HG03460 (cell line): ENCODE measurements around the gene OR8D1.

Experiments used
- ATAC-seq: cut with Tn5 transposase; IDR thresholded peaks from one replicate; pipeline ENCODE4 v1.9.1; 2021; ENCODE audit not compliant: unreplicated experiment

OR8D1 gene

GRCh38 chr11:124313849-124314248 lies at the start of gene OR8D1:
OR8D1 (minus strand) TSS chr11:124313949; CDS start chr11:124310766, 3,183 bp downstream.
- ATAC-seq, result no peak

- no peak for ATAC-seq
These were observed 45.8 kb upstream of the OR8D1 start for GRCh38 chr11:124359566-124359965.

GRCh38 chr11:124346311-124346955 lies 32.7 kb upstream of the OR8D1 start:
- no peak for ATAC-seq

GRCh38 chr11:124344346-124344745 lies 30.6 kb upstream of the OR8D1 start:
- ATAC-seq, result no peak

DNA sequence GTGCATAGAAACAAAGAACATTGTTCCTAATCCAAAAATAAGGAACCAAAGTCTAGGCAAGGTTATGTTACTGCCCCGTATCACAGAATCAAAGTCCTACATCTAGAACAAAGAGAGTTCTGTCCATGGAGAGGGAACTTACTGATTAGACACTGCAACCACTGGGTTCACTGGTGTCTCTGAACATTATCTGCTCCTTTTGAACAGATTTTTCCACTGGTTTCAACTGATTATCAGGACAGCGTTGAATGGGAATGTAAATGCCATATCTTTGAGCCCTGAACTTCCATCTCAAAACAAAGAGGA lies 26.3 kb upstream of the OR8D1 start:
- ATAC-seq, result no peak

- ATAC-seq, result no peak
These were observed 25.8 kb upstream of the OR8D1 start for GRCh38 chr11:124339396-124340141.

GRCh38 chr11:124331873-124332272 lies 18.1 kb upstream of the OR8D1 start:
- ATAC-seq, result no peak

DNA sequence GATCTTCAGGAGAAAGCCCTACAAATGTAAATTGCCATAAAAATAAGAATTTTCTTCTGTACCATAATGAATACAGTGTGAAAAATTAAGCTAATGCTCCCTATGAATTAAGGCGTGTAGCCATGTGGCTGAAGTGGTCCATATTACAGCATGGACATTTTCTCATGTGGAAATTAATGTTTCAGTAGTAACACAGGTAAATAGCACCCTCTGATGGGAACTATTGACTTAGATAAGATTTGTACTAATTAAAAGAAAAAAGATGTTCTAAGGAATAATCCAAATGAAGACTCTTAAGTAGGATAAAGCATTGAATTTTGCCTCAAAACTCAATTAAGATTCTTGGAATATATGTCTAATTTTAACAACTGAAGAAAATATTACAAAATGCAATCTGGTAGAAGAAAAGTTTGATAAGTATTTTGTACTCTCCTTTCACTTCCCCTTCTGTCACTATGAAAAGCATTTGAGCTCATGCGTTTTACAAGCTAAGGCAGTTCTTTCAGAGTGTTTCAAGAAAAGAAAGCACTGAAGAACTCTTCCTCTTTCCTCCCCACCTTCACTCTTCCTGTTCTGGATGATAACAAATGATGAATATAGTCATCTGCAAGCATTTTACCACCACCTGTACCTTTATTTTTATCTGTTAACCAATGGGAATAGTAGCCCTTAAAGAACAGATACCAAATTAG lies 16.2 kb upstream of the OR8D1 start:
- no peak for ATAC-seq

DNA sequence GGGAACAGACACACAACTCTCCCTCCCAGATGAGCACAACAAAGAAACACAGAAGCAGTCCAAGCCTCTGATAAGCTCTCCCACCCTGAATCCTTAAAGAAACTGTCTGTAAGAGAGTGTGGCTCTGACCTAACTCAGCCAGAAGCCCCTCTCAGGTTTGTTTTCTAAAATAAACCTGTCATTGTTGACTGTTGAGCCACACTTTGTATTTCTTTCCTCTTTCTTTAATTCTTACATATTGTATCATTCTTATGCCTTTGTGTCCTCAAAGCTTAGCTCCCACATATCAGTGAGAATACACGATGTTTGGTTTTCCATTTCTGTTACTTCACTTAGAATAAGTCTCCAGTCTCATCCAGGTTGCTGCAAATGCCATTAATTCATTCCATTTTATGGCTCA lies 14.0 kb upstream of the OR8D1 start:
- ATAC-seq, result no peak

GRCh38 chr11:124322356-124322755 lies 8.6 kb upstream of the OR8D1 start:
- ATAC-seq, result no peak

GRCh38 chr11:124320097-124320496 lies 6.3 kb upstream of the OR8D1 start, which contains the start of gene OR8D2:
OR8D2 (minus strand) TSS chr11:124320197; CDS start chr11:124320197, 0 bp downstream.
- no peak for ATAC-seq

- ATAC-seq, result no peak
These were observed 1.3 kb upstream of the OR8D1 start for GRCh38 chr11:124315052-124315451.

- ATAC-seq, result no peak
These were observed 618 bp downstream of the OR8D1 start for GRCh38 chr11:124313131-124313530.

- no peak for ATAC-seq
These were observed 2.1 kb downstream of the OR8D1 start for GRCh38 chr11:124311670-124312069.

GRCh38 chr11:124311269-124311668 lies 2.5 kb downstream of the OR8D1 start:
- no peak for ATAC-seq

DNA sequence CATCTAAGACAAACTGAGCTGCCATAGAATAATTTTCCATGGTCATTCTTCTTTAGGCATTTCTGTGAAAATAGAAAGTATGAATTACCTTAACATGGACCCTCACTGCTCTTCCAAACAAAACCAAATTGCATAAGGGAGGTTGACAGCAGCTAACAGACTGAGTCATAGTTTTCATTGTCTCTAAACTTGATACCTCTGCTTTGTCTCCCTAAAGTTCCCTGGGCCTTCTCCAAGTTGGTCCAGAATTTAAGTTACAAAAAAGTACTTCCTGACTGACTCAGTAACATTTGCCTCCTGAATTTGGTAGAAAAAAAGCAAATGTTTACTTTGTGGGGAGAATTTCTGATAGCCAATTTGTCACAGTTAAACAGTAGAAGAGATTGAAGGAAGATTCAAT lies 3.0 kb downstream of the OR8D1 start:
- no peak for ATAC-seq

DNA sequence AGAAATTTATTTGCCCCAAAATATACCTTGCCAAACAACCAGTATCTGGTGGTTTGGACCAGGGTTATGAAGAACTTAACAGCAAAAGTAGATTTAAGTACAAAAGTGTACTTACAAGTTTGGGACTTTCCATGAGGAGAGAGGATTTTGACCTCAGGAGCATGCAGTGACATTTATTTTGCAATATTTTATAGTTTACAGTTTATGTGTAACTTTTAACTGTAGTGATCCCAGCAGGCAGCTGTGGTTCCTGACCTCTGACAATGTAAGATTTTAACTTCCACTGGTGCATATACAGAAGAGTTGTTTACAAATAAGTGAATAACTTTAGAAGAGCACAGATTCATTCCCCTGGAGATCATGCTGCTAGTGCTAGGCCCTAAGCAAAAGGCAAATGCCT lies 6.7 kb downstream of the OR8D1 start:
- no peak for ATAC-seq

DNA sequence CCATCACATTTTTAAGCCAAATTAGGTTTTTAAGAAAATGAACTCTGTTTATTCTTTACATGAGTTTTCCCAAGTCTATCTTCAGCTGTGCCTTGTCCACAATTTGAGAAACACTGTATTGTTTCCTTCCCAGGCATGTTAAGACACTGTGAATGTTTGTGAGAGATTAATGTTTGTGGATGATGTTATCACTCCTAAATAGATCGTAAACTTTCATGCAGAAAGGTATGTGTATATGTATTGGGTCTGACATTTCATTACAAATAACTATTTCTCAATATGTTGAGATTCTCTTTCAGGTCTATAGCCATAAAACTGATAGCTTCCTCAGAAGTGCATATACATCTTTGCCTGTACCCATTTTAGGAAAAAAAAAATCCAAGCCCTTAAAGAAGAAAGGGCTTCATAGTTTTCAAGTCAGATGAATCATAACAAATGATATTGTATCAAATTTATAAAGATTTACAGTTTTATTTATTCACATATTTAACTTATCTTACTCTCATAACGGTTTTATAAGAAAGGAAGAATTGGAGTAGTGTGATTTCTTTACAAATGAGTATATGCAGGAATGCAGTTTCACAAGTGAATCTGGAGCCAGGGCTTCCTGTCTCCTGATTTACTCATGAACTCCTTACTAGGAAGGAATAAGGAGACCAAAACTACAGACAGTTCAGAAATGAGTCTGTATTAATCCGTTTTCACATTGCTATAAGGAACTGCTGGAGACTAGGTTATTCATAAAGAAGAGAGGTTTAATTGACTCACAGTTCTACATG lies 11.2 kb downstream of the OR8D1 start:
- ATAC-seq, result no peak

- no peak for ATAC-seq
These were observed 12.2 kb downstream of the OR8D1 start for GRCh38 chr11:124301548-124301947.

- ATAC-seq, result no peak
These were observed 15.8 kb downstream of the OR8D1 start for GRCh38 chr11:124297921-124298320.

- no peak for ATAC-seq
These were observed 17.7 kb downstream of the OR8D1 start for GRCh38 chr11:124296016-124296415.
